WTC11 (cell line): ENCODE results near the gene RAD51. TPM values are rescaled to one million over a fixed set of nuclear protein-coding genes. Genes with fewer than 3 reads are reported as not detected.
A peak's percentile ranks its signal among the peaks of the same experiment; 100 is the strongest.

Experiments
- ATAC-seq: fragments of 200-7000 bp; cut with Tn5 transposase; 2 replicates; pipeline ENCODE4 v1.10.0; 2021; ENCODE audit warnings: mild to moderate bottlenecking, moderate library complexity
- CTCF ChIA-PET: fragments of 300-600 bp; sonication (Branson Sonifier 250); formaldehyde crosslinking; loops from one replicate; lab custom pipeline; 2021; ENCODE audit warnings: antibody characterized with exemption; lab: Charles Lee
- POLR2A ChIA-PET: fragments of 350-600 bp; sonication (Branson Sonifier 250); formaldehyde crosslinking; loops from one replicate; lab custom pipeline; 2021; ENCODE audit warnings: antibody characterized with exemption; lab: Charles Lee
- DNase-seq: peaks from one replicate; pipeline ENCODE4 v3.0.0; 2021; ENCODE audit warnings: low spot score
- H3K27ac Mint-ChIP-seq: 2 replicates; pipeline ENCODE4 v1.8.0; 2021; ENCODE audit warnings: mixed read lengths
- H3K27me3 Mint-ChIP-seq: 2 replicates; pipeline ENCODE4 v1.8.0; 2021; ENCODE audit warnings: low read depth, mild to moderate bottlenecking, moderate library complexity, mixed read lengths
- H3K36me3 Mint-ChIP-seq: 2 replicates; pipeline ENCODE4 v1.8.0; 2021; ENCODE audit warnings: mixed read lengths
- H3K4me1 Mint-ChIP-seq: 2 replicates; pipeline ENCODE4 v1.8.0; 2022; ENCODE audit warnings: mixed read lengths
- H3K4me3 Mint-ChIP-seq: 2 replicates; pipeline ENCODE4 v1.8.0; 2021; ENCODE audit warnings: mild to moderate bottlenecking, moderate library complexity, mixed read lengths
- H3K9me3 Mint-ChIP-seq: 2 replicates; pipeline ENCODE4 v1.8.0; 2021; ENCODE audit warnings: mixed read lengths
- ATF1 ChIP-seq: sonication (generic); formaldehyde crosslinking; IDR thresholded peaks from 2 replicates; pipeline ENCODE4 v1.8.1; 2023; ENCODE audit warnings: mild to moderate bottlenecking, moderate library complexity, missing genetic modification reagents
- FOXP1 ChIP-seq: sonication (generic); formaldehyde crosslinking; IDR thresholded peaks from 2 replicates; pipeline ENCODE4 v1.8.0; 2022; ENCODE audit warnings: missing genetic modification reagents, mild to moderate bottlenecking, moderate library complexity, borderline replicate concordance
- NFYB ChIP-seq: sonication (generic); formaldehyde crosslinking; conservative IDR thresholded peaks from 2 replicates; pipeline ENCODE4 v1.8.0; 2022; ENCODE audit warnings: low read depth, missing genetic modification reagents
- OVOL2 ChIP-seq: fragments of 250-450 bp; sonication (Bioruptor Pico); IDR thresholded peaks from 2 replicates; pipeline ENCODE4 v1.9.0; 2021; ENCODE audit warnings: mild to moderate bottlenecking, borderline replicate concordance
- SMAD3 ChIP-seq: sonication (generic); formaldehyde crosslinking; IDR thresholded peaks from 2 replicates; pipeline ENCODE4 v1.8.0; 2022; ENCODE audit warnings: missing genetic modification reagents, mild to moderate bottlenecking, borderline replicate concordance
- SP1 ChIP-seq: sonication (generic); formaldehyde crosslinking; conservative IDR thresholded peaks from 2 replicates; pipeline ENCODE4 v1.8.1; 2022; ENCODE audit warnings: missing genetic modification reagents
- TCF7 ChIP-seq: sonication (generic); formaldehyde crosslinking; IDR thresholded peaks from 2 replicates; pipeline ENCODE4 v1.8.0; 2022; ENCODE audit warnings: mild to moderate bottlenecking, low read depth, missing genetic modification reagents, moderate library complexity
- ZNF423 ChIP-seq: fragments of 250-450 bp; sonication (Bioruptor Pico); IDR thresholded peaks from 2 replicates; pipeline ENCODE4 v2.1.2; 2022; ENCODE audit warnings: mild to moderate bottlenecking, moderate library complexity
- ZNF671 ChIP-seq: fragments of 250-450 bp; sonication (Bioruptor Pico); IDR thresholded peaks from 2 replicates; pipeline ENCODE4 v1.8.0; 2021; ENCODE audit warnings: mild to moderate bottlenecking
- total RNA-seq: library from RNA; stranded (reverse); gene quantifications from 3 replicates; pipeline ENCODE4 v1.2.3, GENCODE V29; 2021
- TF ChIP-seq, protein P1 (sequence below): sonication (generic); formaldehyde crosslinking; IDR thresholded peaks from 2 replicates; pipeline ENCODE4 v1.8.0; 2022; ENCODE audit warnings: mild to moderate bottlenecking, missing genetic modification reagents
- TF ChIP-seq, protein P2 (sequence below): sonication (generic); formaldehyde crosslinking; IDR thresholded peaks from 2 replicates; pipeline ENCODE4 v1.8.0; 2022; ENCODE audit warnings: mild to moderate bottlenecking, missing genetic modification reagents
- TF ChIP-seq, protein P3 (sequence below): sonication (generic); formaldehyde crosslinking; IDR thresholded peaks from 2 replicates; pipeline ENCODE4 v1.8.0; 2022; ENCODE audit warnings: missing genetic modification reagents
- TF ChIP-seq, protein P4 (sequence below): sonication (generic); formaldehyde crosslinking; IDR thresholded peaks from 2 replicates; pipeline ENCODE4 v1.8.1; 2022; ENCODE audit warnings: mild to moderate bottlenecking, moderate library complexity, missing genetic modification reagents
- TF ChIP-seq, protein P5 (sequence below): sonication (generic); formaldehyde crosslinking; IDR thresholded peaks from 2 replicates; pipeline ENCODE4 v1.8.1; 2022; ENCODE audit warnings: mild to moderate bottlenecking, missing genetic modification reagents, moderate library complexity, borderline replicate concordance
- TF ChIP-seq, protein P6 (sequence below): sonication (generic); formaldehyde crosslinking; IDR thresholded peaks from 2 replicates; pipeline ENCODE4 v1.8.1; 2023; ENCODE audit warnings: mild to moderate bottlenecking, missing genetic modification reagents
- TF ChIP-seq, protein P7 (sequence below): sonication (generic); formaldehyde crosslinking; IDR thresholded peaks from 2 replicates; pipeline ENCODE4 v1.8.1; 2022; ENCODE audit warnings: missing genetic modification reagents, borderline replicate concordance

Gene RAD51
- total RNA-seq, 1 experiment from 2014 or later, result 36.4 TPM

DNA sequence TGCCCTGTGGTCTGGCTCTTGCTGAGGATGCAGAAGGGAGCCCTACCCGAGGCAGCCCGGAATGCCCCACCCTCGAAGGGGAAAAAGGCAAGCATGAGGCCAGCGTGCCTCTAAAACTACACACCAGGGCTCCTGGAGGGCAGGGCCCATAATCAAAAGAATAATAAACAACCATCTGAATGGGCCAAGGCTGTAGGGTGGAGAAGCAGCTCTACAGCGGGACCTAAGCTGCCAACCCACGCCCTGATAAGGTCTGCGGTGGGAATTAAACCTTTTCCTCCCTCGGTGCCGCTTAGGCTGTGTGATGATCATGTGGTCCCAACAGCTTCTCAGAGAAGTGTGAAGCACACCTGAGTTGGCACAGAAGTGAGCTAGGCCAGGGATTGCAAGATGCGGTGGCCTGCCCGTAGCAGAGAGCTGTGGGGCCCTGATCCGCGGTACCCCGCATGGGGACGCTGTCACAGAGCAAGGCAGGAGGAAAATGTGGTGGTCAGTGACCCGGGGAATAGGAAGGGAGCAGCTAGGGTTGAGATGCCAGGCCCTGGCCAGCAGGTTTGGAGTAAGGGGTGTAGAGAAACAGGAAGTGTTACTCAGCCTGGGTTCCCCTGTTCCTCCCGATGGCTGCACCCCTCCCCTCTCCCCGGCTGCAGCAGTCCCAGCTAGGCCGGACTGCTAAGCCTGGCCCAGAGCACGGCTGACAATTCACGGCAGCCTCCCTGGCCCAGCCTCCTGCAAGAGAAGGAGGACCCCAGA, 73.7 kb downstream of the RAD51 start (continued):
- TF ChIP-seq, protein P1, sequence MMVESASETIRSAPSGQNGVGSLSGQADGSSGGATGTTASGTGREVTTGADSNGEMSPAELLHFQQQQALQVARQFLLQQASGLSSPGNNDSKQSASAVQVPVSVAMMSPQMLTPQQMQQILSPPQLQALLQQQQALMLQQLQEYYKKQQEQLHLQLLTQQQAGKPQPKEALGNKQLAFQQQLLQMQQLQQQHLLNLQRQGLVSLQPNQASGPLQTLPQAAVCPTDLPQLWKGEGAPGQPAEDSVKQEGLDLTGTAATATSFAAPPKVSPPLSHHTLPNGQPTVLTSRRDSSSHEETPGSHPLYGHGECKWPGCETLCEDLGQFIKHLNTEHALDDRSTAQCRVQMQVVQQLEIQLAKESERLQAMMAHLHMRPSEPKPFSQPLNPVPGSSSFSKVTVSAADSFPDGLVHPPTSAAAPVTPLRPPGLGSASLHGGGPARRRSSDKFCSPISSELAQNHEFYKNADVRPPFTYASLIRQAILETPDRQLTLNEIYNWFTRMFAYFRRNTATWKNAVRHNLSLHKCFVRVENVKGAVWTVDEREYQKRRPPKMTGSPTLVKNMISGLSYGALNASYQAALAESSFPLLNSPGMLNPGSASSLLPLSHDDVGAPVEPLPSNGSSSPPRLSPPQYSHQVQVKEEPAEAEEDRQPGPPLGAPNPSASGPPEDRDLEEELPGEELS (CRISPR knock-in tag), result no peak
- TF ChIP-seq ZNF423 (CRISPR knock-in tag), result no peak
- TF ChIP-seq, protein P2, sequence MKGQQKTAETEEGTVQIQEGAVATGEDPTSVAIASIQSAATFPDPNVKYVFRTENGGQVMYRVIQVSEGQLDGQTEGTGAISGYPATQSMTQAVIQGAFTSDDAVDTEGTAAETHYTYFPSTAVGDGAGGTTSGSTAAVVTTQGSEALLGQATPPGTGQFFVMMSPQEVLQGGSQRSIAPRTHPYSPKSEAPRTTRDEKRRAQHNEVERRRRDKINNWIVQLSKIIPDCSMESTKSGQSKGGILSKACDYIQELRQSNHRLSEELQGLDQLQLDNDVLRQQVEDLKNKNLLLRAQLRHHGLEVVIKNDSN (CRISPR knock-in tag), result no peak
- TF ChIP-seq TCF7 (CRISPR knock-in tag), result no peak
- TF ChIP-seq, protein P3, sequence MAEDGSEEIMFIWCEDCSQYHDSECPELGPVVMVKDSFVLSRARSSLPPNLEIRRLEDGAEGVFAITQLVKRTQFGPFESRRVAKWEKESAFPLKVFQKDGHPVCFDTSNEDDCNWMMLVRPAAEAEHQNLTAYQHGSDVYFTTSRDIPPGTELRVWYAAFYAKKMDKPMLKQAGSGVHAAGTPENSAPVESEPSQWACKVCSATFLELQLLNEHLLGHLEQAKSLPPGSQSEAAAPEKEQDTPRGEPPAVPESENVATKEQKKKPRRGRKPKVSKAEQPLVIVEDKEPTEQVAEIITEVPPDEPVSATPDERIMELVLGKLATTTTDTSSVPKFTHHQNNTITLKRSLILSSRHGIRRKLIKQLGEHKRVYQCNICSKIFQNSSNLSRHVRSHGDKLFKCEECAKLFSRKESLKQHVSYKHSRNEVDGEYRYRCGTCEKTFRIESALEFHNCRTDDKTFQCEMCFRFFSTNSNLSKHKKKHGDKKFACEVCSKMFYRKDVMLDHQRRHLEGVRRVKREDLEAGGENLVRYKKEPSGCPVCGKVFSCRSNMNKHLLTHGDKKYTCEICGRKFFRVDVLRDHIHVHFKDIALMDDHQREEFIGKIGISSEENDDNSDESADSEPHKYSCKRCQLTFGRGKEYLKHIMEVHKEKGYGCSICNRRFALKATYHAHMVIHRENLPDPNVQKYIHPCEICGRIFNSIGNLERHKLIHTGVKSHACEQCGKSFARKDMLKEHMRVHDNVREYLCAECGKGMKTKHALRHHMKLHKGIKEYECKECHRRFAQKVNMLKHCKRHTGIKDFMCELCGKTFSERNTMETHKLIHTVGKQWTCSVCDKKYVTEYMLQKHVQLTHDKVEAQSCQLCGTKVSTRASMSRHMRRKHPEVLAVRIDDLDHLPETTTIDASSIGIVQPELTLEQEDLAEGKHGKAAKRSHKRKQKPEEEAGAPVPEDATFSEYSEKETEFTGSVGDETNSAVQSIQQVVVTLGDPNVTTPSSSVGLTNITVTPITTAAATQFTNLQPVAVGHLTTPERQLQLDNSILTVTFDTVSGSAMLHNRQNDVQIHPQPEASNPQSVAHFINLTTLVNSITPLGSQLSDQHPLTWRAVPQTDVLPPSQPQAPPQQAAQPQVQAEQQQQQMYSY (CRISPR knock-in tag), result no peak

DNA sequence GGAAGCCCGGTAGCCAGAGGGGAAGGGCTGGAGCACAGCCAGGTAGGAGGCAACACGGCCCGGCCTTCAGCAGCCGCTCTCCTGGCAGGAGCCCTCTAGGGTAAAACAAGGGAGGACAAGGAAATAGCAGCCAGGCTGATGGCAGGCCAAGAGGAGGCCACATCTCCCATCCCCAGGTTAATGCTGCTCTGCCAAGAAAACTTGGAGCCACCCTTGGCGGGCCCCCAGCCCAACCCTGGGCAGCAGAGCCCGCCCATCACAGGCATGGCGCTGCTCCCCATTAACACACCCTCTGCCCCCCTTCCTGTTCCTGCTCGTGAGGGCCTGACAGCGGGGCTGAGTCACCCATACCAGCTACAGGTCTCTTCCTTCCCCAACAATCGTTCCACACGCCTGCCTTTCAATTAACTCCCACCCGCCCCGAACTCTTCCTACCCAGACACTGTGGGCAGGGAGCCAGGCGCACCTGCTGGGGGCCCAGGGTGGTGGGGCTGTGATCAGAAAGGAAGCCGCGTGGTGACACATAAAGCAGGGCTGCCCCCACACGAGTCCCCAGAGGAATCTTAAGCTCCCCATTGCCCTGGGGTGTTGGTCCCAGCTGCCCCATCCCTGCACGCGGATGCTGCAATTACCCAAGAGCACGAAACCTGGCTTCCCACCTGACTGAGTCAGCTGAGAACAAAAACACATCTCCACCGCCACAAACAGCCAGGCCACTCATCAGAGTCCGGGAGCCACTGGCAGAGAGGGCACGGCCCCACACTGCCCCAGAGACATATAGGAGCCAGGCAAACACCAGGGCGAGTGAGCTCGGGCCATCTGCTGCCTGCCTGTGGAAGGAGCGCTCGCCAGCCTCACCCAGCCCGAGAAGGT, 74.5 kb downstream of the RAD51 start, which contains the start of gene C15orf62:
TSS of gene C15orf62 (plus strand) at position 707 of the 873 bp plus-strand sequence. CDS start 516 bp downstream, outside the sequence.
- H3K9me3 Mint-ChIP-seq, result no peaks in the 10 kb centered on the region
- TF ChIP-seq SP1 (CRISPR knock-in tag) (no peak), FOXP1 (CRISPR knock-in tag) (no peak), SMAD3 (no peak), OVOL2 (no peak), NFYB (CRISPR knock-in tag) (no peak), ZNF671 (no peak), ATF1 (no peak)
- TF ChIP-seq, protein P4, sequence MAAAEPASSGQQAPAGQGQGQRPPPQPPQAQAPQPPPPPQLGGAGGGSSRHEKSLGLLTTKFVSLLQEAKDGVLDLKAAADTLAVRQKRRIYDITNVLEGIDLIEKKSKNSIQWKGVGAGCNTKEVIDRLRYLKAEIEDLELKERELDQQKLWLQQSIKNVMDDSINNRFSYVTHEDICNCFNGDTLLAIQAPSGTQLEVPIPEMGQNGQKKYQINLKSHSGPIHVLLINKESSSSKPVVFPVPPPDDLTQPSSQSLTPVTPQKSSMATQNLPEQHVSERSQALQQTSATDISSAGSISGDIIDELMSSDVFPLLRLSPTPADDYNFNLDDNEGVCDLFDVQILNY (CRISPR knock-in tag), result no peak
- TF ChIP-seq, protein P5, sequence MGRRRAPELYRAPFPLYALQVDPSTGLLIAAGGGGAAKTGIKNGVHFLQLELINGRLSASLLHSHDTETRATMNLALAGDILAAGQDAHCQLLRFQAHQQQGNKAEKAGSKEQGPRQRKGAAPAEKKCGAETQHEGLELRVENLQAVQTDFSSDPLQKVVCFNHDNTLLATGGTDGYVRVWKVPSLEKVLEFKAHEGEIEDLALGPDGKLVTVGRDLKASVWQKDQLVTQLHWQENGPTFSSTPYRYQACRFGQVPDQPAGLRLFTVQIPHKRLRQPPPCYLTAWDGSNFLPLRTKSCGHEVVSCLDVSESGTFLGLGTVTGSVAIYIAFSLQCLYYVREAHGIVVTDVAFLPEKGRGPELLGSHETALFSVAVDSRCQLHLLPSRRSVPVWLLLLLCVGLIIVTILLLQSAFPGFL (CRISPR knock-in tag), result no peak
- TF ChIP-seq, protein P6, sequence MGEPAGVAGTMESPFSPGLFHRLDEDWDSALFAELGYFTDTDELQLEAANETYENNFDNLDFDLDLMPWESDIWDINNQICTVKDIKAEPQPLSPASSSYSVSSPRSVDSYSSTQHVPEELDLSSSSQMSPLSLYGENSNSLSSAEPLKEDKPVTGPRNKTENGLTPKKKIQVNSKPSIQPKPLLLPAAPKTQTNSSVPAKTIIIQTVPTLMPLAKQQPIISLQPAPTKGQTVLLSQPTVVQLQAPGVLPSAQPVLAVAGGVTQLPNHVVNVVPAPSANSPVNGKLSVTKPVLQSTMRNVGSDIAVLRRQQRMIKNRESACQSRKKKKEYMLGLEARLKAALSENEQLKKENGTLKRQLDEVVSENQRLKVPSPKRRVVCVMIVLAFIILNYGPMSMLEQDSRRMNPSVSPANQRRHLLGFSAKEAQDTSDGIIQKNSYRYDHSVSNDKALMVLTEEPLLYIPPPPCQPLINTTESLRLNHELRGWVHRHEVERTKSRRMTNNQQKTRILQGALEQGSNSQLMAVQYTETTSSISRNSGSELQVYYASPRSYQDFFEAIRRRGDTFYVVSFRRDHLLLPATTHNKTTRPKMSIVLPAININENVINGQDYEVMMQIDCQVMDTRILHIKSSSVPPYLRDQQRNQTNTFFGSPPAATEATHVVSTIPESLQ, result no peak
- TF ChIP-seq, protein P7, sequence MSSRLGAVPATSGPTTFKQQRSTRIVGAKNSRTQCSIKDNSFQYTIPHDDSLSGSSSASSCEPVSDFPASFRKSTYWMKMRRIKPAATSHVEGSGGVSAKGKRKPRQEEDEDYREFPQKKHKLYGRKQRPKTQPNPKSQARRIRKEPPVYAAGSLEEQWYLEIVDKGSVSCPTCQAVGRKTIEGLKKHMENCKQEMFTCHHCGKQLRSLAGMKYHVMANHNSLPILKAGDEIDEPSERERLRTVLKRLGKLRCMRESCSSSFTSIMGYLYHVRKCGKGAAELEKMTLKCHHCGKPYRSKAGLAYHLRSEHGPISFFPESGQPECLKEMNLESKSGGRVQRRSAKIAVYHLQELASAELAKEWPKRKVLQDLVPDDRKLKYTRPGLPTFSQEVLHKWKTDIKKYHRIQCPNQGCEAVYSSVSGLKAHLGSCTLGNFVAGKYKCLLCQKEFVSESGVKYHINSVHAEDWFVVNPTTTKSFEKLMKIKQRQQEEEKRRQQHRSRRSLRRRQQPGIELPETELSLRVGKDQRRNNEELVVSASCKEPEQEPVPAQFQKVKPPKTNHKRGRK (CRISPR knock-in tag), result no peak
- TF ChIP-seq, all 79 proteins: peak for 0
- ChIA-PET CTCF (interaction anchor here (1.1 to 7.8 kb wide), 4 partner anchors 23 to 89 kb away, joined by 4 to 60 read pairs (median 8); no protein-coding TSS in a partner anchor), POLR2A (interaction anchor here (0.8 kb wide), 1 partner anchor 14 kb away, joined by 4 read pairs; no protein-coding TSS in a partner anchor)
- DNase-seq, result no peak
- peak within 1 kb of the TSS; percentile 70 for H3K27ac Mint-ChIP-seq
- H3K36me3 Mint-ChIP-seq, result peaks cover 4% of the 10 kb centered on the region
- H3K4me3 Mint-ChIP-seq, result no peak within 1 kb of the TSS
- no peaks in the 10 kb centered on the region for H3K27me3 Mint-ChIP-seq
- no peak for ATAC-seq
- peaks cover 30% of the 10 kb centered on the region for H3K4me1 Mint-ChIP-seq
